ENCODE results near the gene ZFR.
"Not testable (repeated sequence)": the region's sequence is repeated elsewhere in the genome, so short reads cannot be mapped to it uniquely, and the experiment has no call there.

ZFR gene

GRCh38 chr5:32358611-32359010 is 85.9 kb downstream of the ZFR start:
- no peak for DNase-seq (ENCODE audit: low spot score)

GRCh38 chr5:32357658-32358057 is 86.9 kb downstream of the ZFR start:
- no peak for DNase-seq (ENCODE audit: low spot score)

- DNase-seq (ENCODE audit: low spot score) = no peak
Measured at GRCh38 chr5:32355686-32356085, 88.9 kb downstream of the ZFR start.

- no peak for DNase-seq (ENCODE audit: low spot score)
Measured at GRCh38 chr5:32353420-32353819, 91.1 kb downstream of the ZFR start.

- DNase-seq (ENCODE audit: low spot score) = no peak
Measured at GRCh38 chr5:32352685-32353084, 91.9 kb downstream of the ZFR start.

- DNase-seq (ENCODE audit: low spot score) = no peak
Measured at GRCh38 chr5:32346869-32347268, 97.7 kb downstream of the ZFR start.

- DNase-seq (ENCODE audit: low spot score) = no peak
Measured at GRCh38 chr5:32343058-32343672, 101.4 kb downstream of the ZFR start.

GRCh38 chr5:32342656-32343055 is 101.9 kb downstream of the ZFR start:
- DNase-seq (ENCODE audit: low spot score) = no peak

- DNase-seq (ENCODE audit: low spot score) = no peak
Measured at GRCh38 chr5:32339878-32340277, 104.7 kb downstream of the ZFR start.

GRCh38 chr5:32339198-32339597 is 105.3 kb downstream of the ZFR start:
- no peak for DNase-seq (ENCODE audit: low spot score)

GRCh38 chr5:32332966-32333365 is 111.6 kb downstream of the ZFR start:
- no peak for DNase-seq (ENCODE audit: low spot score)

- no peak for DNase-seq (ENCODE audit: low spot score)
Measured at GRCh38 chr5:32332361-32332760, 112.2 kb downstream of the ZFR start.

GRCh38 chr5:32331935-32332274 is 112.6 kb downstream of the ZFR start:
- no peak for DNase-seq (ENCODE audit: low spot score)

- no peak for DNase-seq (ENCODE audit: low spot score)
Measured at GRCh38 chr5:32331217-32331934, 113.2 kb downstream of the ZFR start.

GRCh38 chr5:32330126-32330971 is 114.2 kb downstream of the ZFR start:
- no peak for DNase-seq (ENCODE audit: low spot score)

- no peak for DNase-seq (ENCODE audit: low spot score)
Measured at GRCh38 chr5:32329395-32329834, 115.1 kb downstream of the ZFR start.

GRCh38 chr5:32326216-32326772 is 118.2 kb downstream of the ZFR start:
- no peak for DNase-seq (ENCODE audit: low spot score)

GRCh38 chr5:32325616-32326015 is 118.9 kb downstream of the ZFR start:
- DNase-seq (ENCODE audit: low spot score) = no peak

GRCh38 chr5:32325062-32325461 is 119.5 kb downstream of the ZFR start:
- no peak for DNase-seq (ENCODE audit: low spot score)

- no peak for DNase-seq (ENCODE audit: low spot score)
Measured at GRCh38 chr5:32323741-32324140, 120.8 kb downstream of the ZFR start.

- no peak for DNase-seq (ENCODE audit: low spot score)
Measured at GRCh38 chr5:32322882-32323281, 121.7 kb downstream of the ZFR start.

- DNase-seq (ENCODE audit: low spot score) = not testable (repeated sequence)
Measured at GRCh38 chr5:32321787-32322186, 122.8 kb downstream of the ZFR start.

GRCh38 chr5:32320576-32320975 is 124.0 kb downstream of the ZFR start:
- DNase-seq (ENCODE audit: low spot score) = no peak
